GM19035 (cell line): Measurements from ENCODE around the gene EQTN.

ENCODE experiments used
- ATAC-seq: cut with Tn5 transposase; IDR thresholded peaks from one replicate; pipeline ENCODE4 v1.9.1; 2021; ENCODE audit not compliant: unreplicated experiment

EQTN gene

GRCh38 chr9:27297050-27297449, at the start of gene EQTN:
Gene EQTN (minus strand): TSS chr9:27297150. CDS start chr9:27297055, 95 bp downstream.
- no peak for ATAC-seq

DNA sequence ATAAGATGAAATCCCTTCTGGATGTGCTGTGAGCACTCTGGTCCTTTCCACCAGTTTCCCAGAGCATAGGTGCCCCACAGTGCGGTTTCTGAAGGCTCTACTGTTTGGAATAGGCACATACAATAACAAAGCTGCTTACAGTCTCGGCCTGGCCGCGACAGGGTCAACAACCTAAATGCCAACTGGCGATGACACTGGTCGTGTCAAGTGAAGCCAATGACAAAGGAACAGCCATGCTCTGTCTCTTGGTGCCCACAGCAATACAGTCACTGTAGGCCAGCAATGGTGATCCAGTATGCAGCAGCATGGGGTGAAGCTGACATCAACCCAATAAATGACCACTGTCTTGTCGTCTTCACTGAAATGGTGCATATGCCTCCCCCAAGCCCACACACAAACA, 47.8 kb upstream of the EQTN start:
- ATAC-seq = no peak

- ATAC-seq = no peak
Measured at GRCh38 chr9:27341545-27342294, 44.8 kb upstream of the EQTN start.

- ATAC-seq = no peak
Measured at GRCh38 chr9:27340961-27341511, 44.1 kb upstream of the EQTN start.

DNA sequence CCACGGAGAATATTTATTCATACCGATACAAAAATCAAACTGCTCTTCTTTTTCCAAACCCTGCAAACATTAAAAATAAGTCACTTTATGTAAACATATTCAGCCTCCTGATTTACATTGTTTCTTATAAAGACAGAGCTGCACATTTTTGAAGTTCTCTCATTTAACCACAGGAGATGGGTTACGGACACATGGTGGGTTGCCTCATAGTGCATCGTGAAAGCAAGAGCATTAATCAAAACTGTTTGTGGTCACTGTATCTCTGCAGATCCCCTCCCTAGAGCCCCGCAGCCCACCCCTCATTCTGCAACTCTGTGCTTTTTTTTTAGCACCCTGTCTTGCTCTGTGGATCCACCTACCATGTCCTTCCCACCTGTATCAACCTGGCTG, 43.3 kb upstream of the EQTN start:
- no peak for ATAC-seq

DNA sequence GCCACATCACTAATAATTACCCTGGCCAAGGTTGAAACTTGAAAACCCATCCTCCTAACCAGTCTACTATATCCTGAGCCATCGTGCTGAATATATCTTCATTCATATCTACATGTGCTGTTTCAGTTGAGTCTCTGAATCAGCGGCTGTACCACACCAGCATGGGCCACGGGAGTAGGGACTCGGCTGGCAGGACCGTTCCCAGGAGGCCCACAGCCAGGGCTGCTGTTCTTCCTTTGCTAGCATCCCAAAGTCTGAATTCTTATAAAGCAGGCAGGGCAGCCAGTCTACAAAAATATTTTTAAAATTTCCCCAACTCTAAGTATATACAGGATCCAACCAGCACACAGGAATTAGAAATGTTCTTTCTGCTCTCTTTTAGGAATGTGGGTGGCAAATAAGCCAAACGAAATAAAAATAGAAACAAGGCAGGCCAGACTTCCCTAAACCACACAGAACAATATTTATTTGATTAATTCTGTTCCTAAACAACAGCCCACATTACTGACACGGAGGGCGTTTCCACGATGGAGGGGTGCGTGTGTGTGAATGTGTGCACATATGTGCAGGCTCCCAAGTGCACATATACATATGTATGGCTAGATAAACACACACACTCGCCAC, 42.8 kb upstream of the EQTN start:
- no peak for ATAC-seq

DNA sequence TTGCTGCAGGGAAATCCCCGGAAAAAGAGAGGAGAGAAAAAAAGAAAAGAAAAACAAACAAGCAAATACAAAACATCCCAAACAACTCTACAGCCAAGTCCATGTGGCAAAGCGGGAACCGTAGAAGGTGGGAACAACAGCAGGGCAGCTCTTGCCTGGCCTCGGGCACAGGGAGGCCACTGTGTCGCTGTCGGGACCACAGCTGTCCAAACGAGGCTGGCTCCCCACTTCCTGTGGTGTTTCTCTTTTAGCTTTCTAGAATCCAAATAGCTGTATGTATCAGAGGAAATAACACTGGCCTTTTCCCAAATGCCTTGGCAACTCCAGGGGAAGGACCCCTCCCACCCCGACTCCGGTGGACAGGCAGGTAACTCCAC, 41.6 kb upstream of the EQTN start:
- no peak for ATAC-seq

DNA sequence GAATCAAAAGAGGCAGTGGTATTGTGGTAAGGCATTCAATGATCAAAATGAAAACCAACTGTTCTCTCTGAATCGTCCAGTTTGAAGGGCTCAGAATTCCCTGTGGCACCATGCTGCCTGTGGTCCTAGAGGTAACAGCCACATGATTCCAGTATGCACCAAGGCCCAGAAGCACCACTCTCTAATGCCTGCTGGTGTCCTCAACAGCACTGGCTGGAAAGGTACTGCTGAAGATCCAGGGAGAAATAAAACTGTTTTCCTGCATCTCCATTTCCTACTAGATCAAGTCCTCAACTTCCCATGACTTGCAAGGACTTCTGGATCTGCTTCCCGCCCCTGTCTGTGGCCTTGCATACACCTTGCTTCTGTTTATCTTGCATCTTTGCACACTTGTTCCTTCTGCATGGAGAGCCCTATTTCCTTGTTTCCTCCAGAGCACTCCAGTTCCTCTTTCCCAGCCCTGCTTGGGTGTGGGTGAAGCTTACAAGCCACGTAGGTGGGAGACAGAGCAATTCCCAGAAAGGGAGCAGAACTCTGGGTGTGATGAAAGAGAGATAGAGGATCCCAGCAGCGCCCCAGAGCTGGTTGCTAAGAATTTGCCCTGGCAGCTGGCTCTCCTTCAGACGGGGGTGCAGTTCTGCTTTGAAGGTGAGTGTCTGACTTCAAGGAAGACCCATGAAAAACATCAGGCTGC, 41.0 kb upstream of the EQTN start:
- ATAC-seq = no peak

- no peak for ATAC-seq
Measured at GRCh38 chr9:27337236-27337635, 40.3 kb upstream of the EQTN start.

DNA sequence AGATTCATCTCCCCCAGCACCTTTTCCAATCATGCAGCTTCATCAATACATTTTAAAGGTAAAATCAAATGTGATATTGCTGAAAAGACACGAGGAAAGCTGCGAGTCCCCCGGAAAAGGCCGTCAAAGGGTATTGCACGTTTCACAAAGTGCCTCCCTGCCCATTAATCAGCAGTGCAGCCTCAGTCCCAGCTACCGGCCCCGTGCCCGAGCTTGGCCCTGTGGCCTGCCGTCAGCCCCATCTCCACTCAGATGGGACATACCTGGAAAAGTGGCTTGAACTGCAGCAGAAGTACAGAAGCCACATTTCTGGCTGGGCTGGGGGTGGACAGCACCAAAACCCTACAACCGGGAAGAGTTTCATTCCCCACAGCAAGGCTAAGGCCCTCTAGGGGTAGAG, 39.9 kb upstream of the EQTN start:
- no peak for ATAC-seq

DNA sequence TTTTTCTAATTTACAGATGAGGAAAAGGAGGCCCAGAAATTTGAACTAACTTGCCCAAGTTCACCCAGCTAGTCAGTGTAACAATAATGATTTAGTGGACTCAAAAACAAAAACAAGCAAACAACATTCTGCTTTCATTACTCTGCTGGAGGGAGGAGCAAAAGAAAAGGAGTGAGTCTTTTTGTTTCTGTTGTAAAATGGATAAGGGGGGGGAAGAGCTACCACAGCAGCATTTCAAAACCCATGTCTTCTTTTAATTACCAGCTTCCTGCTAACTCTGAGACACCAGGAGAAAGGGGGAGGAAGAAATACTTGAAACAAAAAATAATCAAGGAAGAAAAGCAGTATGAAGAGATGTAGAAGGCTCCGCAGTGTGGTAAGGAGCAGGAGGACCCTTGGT, 39.2 kb upstream of the EQTN start:
- ATAC-seq = no peak

DNA sequence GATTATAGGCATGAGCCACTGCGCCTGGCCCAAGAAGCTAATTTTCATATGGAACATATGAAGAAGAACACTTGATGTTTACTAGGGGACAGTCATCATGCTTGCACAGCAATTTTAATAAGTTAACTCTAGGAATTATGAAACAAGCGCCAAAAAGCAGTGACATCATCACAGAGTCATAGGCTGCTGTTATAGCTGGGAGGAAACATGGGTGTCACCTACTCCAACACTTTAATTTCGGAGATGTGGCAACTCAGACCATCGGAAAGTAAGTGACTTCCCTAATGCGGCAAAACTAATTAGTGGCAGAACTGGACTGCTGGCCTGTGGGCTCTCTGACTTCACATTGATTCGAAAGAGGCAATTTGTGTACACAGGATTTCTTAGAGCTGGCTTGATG, 38.1 kb upstream of the EQTN start:
- no peak for ATAC-seq

GRCh38 chr9:27333241-27334052, 36.5 kb upstream of the EQTN start:
- ATAC-seq = peak; percentile 75

DNA sequence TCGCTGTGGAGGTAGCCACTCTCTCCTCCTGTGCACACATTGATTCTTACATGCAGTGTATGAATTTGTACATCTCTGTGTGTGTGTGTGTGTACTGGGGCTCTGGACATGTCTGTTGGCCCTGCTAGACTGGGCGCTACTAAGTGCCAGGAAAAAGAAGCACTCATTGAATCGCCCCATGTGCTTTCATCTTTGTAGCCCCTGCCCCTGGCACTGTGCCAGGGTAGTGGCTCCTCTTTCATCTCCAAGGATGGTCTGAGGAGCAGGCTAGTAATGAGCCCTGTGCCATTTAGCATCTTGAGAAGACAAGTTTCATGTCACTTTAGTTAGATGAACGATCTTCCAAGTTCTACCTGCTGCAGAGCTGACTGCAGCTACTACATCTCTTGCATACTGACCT, 34.4 kb upstream of the EQTN start:
- no peak for ATAC-seq

- no peak for ATAC-seq
Measured at GRCh38 chr9:27329291-27329690, 32.3 kb upstream of the EQTN start.

GRCh38 chr9:27328483-27328882, 31.5 kb upstream of the EQTN start:
- ATAC-seq = no peak

GRCh38 chr9:27311184-27311583, 14.2 kb upstream of the EQTN start:
- no peak for ATAC-seq

DNA sequence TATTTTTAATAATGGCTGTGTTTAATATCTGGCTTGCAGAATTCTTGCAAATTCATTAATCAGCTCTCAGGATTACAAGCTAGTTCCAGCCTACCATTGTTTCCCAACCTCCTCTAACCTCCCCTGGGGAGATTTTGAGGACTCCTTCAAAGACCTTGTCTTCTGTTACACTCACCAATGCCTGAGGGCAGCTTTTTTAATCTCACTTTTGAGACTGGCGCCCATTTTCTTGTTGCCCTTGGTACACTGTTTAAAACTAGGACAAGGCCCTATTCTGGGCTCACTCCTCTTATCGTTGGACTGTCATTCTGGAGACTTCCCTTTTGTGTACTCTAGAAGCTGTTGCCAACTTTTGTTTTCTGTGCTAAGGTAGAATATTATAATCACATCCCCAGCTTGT, 13.6 kb upstream of the EQTN start:
- ATAC-seq = no peak

DNA sequence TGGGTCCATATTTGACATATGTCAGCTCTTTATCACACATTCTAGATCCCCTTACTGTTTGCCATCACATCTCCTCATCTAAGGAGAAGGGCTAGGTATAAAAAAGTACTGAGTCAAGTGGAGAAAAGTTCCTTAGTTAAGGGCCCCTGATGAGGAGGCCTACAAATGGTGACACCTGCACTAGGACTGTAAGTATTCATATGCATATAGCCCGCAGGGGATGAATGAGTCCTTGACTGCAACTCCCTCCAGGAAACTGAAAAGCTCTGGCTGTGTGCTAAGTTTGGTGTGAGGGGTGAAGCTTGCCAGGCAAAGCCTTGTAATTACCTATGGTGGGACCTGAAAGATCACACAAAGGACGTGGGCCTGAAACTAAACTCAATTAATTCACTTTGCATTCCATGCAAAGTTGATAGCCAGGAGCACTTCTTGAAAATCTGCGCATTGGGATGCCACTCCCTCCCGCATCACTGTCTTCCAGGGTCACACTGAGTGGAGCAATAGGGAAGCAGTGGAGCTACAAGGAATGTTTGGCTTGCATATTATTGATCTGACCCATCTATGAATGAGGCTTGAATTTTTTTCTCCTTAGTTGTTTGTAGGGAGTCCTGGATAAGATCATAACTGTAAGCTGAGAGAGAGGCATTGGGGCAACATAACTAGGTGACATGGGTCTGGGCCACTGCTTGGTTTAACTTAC, 11.9 kb upstream of the EQTN start:
- ATAC-seq = no peak

GRCh38 chr9:27304521-27304920, 7.6 kb upstream of the EQTN start:
- no peak for ATAC-seq

GRCh38 chr9:27303219-27303618, 6.3 kb upstream of the EQTN start:
- no peak for ATAC-seq
